GM10266 (cell line): ENCODE results near the gene HMCN2.

Experiments
- DNase-seq: peaks from one replicate; pipeline ENCODE4 v3.0.0; 2012; ENCODE audit errors: extremely low spot score
- CTCF ChIP-seq: IDR thresholded peaks from 2 replicates; pipeline ENCODE4 v1.5.1; 2012; ENCODE audit warnings: mild to moderate bottlenecking, low read depth; ENCODE audit not compliant: control insufficient read depth, insufficient read depth; ENCODE audit errors: missing control alignments

The HMCN2 gene

GRCh38 chr9:130463763-130464745 lies 198.5 kb downstream of the HMCN2 start:
- DNase-seq: no peak
- TF ChIP-seq CTCF: no peak

- DNase-seq: no peak
Observed at GRCh38 chr9:130465383-130466096, 200.0 kb downstream of the HMCN2 start.

GRCh38 chr9:130466537-130467217 lies 201.1 kb downstream of the HMCN2 start:
- no peak for DNase-seq
- no peak for TF ChIP-seq CTCF

More at GRCh38 chr9:130465383-130466096, 200.0 kb downstream of the HMCN2 start:
- no peak for TF ChIP-seq CTCF

GRCh38 chr9:130467316-130467715 lies 201.8 kb downstream of the HMCN2 start:
- TF ChIP-seq CTCF: no peak
- DNase-seq: no peak

GRCh38 chr9:130468566-130468965 lies 203.0 kb downstream of the HMCN2 start:
- TF ChIP-seq CTCF: no peak
- no peak for DNase-seq

GRCh38 chr9:130470269-130470668 lies 204.7 kb downstream of the HMCN2 start:
- TF ChIP-seq CTCF: no peak
- no peak for DNase-seq
